ENCODE data around the gene LOC101059915.

GRCh38 chrX:71634366-71634765 lies 33.0 kb upstream of the LOC101059915 start:
- TF ChIP-seq CTCF (IDR thresholded peaks at IDR 0.05; ENCODE audit: low read length) (no peak), EZH2phosphoT487 (IDR thresholded peaks at IDR 0.05; ENCODE audit: low read length) (no peak), EZH2 (optimal IDR thresholded peaks at IDR 0.05; ENCODE audit: low read depth, low read length) (no peak)

All from MM.1S (cell line).